K562 (cell line): ENCODE measurements around the gene BRSK1. TPM values are rescaled to one million over a fixed set of nuclear protein-coding genes. Genes with fewer than 3 reads are reported as not detected.
A peak's percentile ranks its signal among the peaks of the same experiment; 100 is the strongest.

Experiments used
- ETS1 ChIP-seq: conservative IDR thresholded peaks from 2 replicates; pipeline ENCODE4 v1.6.1; 2011; ENCODE audit warnings: low read depth, mild to moderate bottlenecking, low read length; ENCODE audit not compliant: control insufficient read depth
- HOMEZ ChIP-seq: fragments of 250-450 bp; sonication (Bioruptor Pico); IDR thresholded peaks from 2 replicates; pipeline ENCODE4 v1.4.0; 2020; ENCODE audit warnings: mild to moderate bottlenecking, moderate library complexity
- POU5F1 ChIP-seq: fragments of 150-350 bp; IDR thresholded peaks from 2 replicates; pipeline ENCODE4 v1.6.1; 2014; ENCODE audit warnings: borderline replicate concordance, low read length, low read depth, mild to moderate bottlenecking; ENCODE audit not compliant: partially characterized antibody
- RBM34 ChIP-seq: fragments of 200-400 bp; formaldehyde crosslinking; IDR thresholded peaks from 2 replicates; pipeline ENCODE4 v1.6.1; 2018; ENCODE audit warnings: low read length, borderline replicate concordance; ENCODE audit not compliant: insufficient read depth
- TSHZ1 ChIP-seq: fragments of 250-450 bp; sonication (Bioruptor Pico); IDR thresholded peaks from 2 replicates; pipeline ENCODE4 v1.4.0; 2020; ENCODE audit warnings: mild to moderate bottlenecking, moderate library complexity
- ZBTB12 ChIP-seq: fragments of 250-450 bp; sonication (Bioruptor Pico); IDR thresholded peaks from 2 replicates; pipeline ENCODE4 v1.4.0; 2020
- polyA plus RNA-seq, 8 experiments: library from polyadenylated mRNA; depleted of rRNA in 4 of 8; stranded (reverse) in 5 of 8; unstranded in 3 of 8; fragments of >200 nt; fragmentation: Nextera tagmentation in 2 of 8; fragmentation: Illumina TruSeq in 1 of 8; extraction: Ambion mirVana in 2 of 8; extraction: Trizol in 1 of 8; gene quantifications; 2 replicates each; pipeline versions ENCODE4 v1.2.1 to v1.2.3, GENCODE V29; 2011 to 2014; ENCODE audit warnings: inconsistent platforms in 1 of 8, missing spikeins in 1 of 8
- total RNA-seq, 7 experiments: library from RNA; depleted of rRNA in 6 of 7; stranded (reverse); fragments of >200 nt in 6 of 7; fragmentation: Illumina TruSeq in 2 of 7; extraction: Trizol in 2 of 7; gene quantifications; 2 replicates each; pipeline versions ENCODE4 v1.2.1 to v1.2.3, GENCODE V29; 2011 to 2021; ENCODE audit warnings: low replicate concordance in 1 of 7

The BRSK1 gene
- total and polyA plus RNA-seq, 9 of the 15 experiments (the other 6 are each of a cell fraction or from before 2014, with no cell fraction given) = 1.7 to 9.3 (median 3.8) TPM; not detected in 2

- no peak for TF ChIP-seq HOMEZ (CRISPR knock-in tag)
- TF ChIP-seq TSHZ1 (CRISPR knock-in tag) = no peak
- peak; percentile 57 for TF ChIP-seq POU5F1
- peak; percentile 53; the same call in 1 of the 2 replicates for TF ChIP-seq ETS1
- no peak for TF ChIP-seq RBM34
- TF ChIP-seq ZBTB12 (CRISPR knock-in tag) = peak; percentile 42; the same call in 1 of the 2 replicates
Measured at GRCh38 chr19:55258828-55259539, 24.8 kb upstream of the BRSK1 start, which contains the start of gene PPP6R1 (continued).
